Kidney (tissue), 14 donors: ENCODE measurements around the gene CHN2. TPM values are rescaled to one million over a fixed set of nuclear protein-coding genes. Genes with fewer than 3 reads are reported as not detected.

Source experiments
- DNase-seq, 5 donors: peaks; one replicate each; pipeline ENCODE4 v3.0.0-alpha.2; 2013 to 2020
- FAIRE-seq: peaks from 2 replicates; lab custom pipeline; 2012; peaks lifted over from hg19 to GRCh38; lab: Jason Lieb, UNC
- H3K27ac ChIP-seq, 2 donors: one replicate each; pipeline ENCODE4 v1.7.0; 2013; ENCODE audit warnings: low read depth in 2 of 2, low read length in 2 of 2, inconsistent platforms in 1 of 2
- H3K27me3 ChIP-seq: one replicate; pipeline ENCODE4 v1.7.1; 2013; ENCODE audit warnings: low read length, inconsistent platforms; ENCODE audit not compliant: control insufficient read depth, insufficient read depth
- H3K36me3 ChIP-seq, 3 donors: one replicate each; pipeline versions ENCODE4 v1.7.0 to v1.7.1; 2013; ENCODE audit warnings: low read length in 3 of 3, control low read depth in 1 of 3, inconsistent platforms in 1 of 3; ENCODE audit not compliant: insufficient read depth in 3 of 3, control insufficient read depth in 2 of 3
- H3K4me1 ChIP-seq, 3 donors: one replicate each; pipeline versions ENCODE4 v1.7.0 to v1.7.1; 2013; ENCODE audit warnings: low read length in 3 of 3, inconsistent platforms in 1 of 3, low read depth in 1 of 3; ENCODE audit not compliant: control insufficient read depth in 2 of 3, insufficient read depth in 2 of 3
- H3K4me3 ChIP-seq, 3 donors: one replicate each; pipeline versions ENCODE4 v1.7.0 to v1.8.1; 2013; ENCODE audit warnings: low read length in 3 of 3, control low read depth in 1 of 3, inconsistent platforms in 1 of 3
- H3K9ac ChIP-seq, 3 donors: one replicate each; pipeline versions ENCODE4 v1.7.0 to v1.7.1; 2013; ENCODE audit warnings: low read length in 3 of 3, control low read depth in 1 of 3, inconsistent platforms in 1 of 3
- H3K9me3 ChIP-seq, 3 donors: one replicate each; pipeline versions ENCODE4 v1.7.0 to v1.7.1; 2013; ENCODE audit warnings: low read length in 3 of 3, control low read depth in 1 of 3, inconsistent platforms in 1 of 3; ENCODE audit not compliant: control insufficient read depth in 2 of 3, insufficient read depth in 1 of 3
- CTCF ChIP-seq: IDR thresholded peaks from 3 replicates; pipeline ENCODE4 v1.5.1; 2012; ENCODE audit warnings: mild to moderate bottlenecking, moderate library complexity, borderline replicate concordance; ENCODE audit not compliant: insufficient read depth; ENCODE audit errors: extremely low read depth
- intact Hi-C: fragments of 100-400 bp; cut with DNase I; formaldehyde crosslinking; loops from one replicate; pipeline ENCODE4 v1.11.1; 2022
- polyA plus RNA-seq: library from polyadenylated mRNA; stranded (reverse); fragments of 350-450 nt; fragmentation: Illumina TruSeq; extraction: RNeasy Lipid Tissue Mini Kit (QIAGEN cat#74804); gene quantifications from one replicate; pipeline ENCODE4 v1.2.3, GENCODE V29; 2014; ENCODE audit warnings: low read depth, low replicate concordance; ENCODE audit not compliant: insufficient read depth
- total RNA-seq: library from RNA; stranded (reverse); fragmentation: NEBNext Ultra II Directional; extraction: Animal tissue kit (Norgen Biotek cat#: 25700); gene quantifications from one replicate; pipeline ENCODE4 v1.2.1, GENCODE V29; 2021
- donor health status: control.
- donor health status: control.
- donor health status: control.
- donor health status: control.
- donor health status: control.
- donor health status: DM: yes; HTN: yes; CAD: no.
- donor health status: Normal renal cell carcinoma (clear cell type).

CHN2 gene
- total and polyA plus RNA-seq, 2 donors from 2014 or later: 7.4 to 22.5 TPM

GRCh38 chr7:29278337-29279069, 83.9 kb downstream of the CHN2 start:
- Histone ChIP-seq H3K27me3 (no peaks in the 10 kb centered on the region), H3K27ac (no peak overlapping the region), H3K9ac (no peak overlapping the region), H3K36me3 (no peaks in the 10 kb centered on the region), H3K9me3 (no peaks in the 10 kb centered on the region), H3K4me3 (no peak overlapping the region), H3K4me1 (peaks cover 3 to 20% (median 14%) of the 10 kb centered on the region in 3 donors)
- DNase-seq (no peak), FAIRE-seq (no peak)
- no peak for TF ChIP-seq CTCF
- intact Hi-C loops: no loop called here

GRCh38 chr7:29281782-29282541, 87.4 kb downstream of the CHN2 start:
- H3K27ac ChIP-seq: no peak overlapping the region
- H3K4me3 ChIP-seq: no peak overlapping the region
- intact Hi-C loops: no loop called here
- FAIRE-seq (no peak), DNase-seq (peak in 4 of 5 donors; percentile 70 to 85 (median 78))
- H3K9ac ChIP-seq: no peak overlapping the region
- peaks cover 0 to 8% (median 8%) of the 10 kb centered on the region in 3 donors for H3K4me1 ChIP-seq
- H3K27me3 ChIP-seq: no peaks in the 10 kb centered on the region
- H3K36me3 ChIP-seq: no peaks in the 10 kb centered on the region
- H3K9me3 ChIP-seq: no peaks in the 10 kb centered on the region
- TF ChIP-seq CTCF: no peak

- no peak for TF ChIP-seq CTCF
- H3K27ac ChIP-seq: no peak overlapping the region
- no peak overlapping the region for H3K9ac ChIP-seq
- intact Hi-C loops: no loop called here
- peaks cover 0 to 2% (median under 1%) of the 10 kb centered on the region in 3 donors for H3K4me1 ChIP-seq
- no peaks in the 10 kb centered on the region for H3K9me3 ChIP-seq
- no peak overlapping the region for H3K4me3 ChIP-seq
- no peak for DNase-seq
- no peak for FAIRE-seq
- H3K36me3 ChIP-seq: no peaks in the 10 kb centered on the region
- no peaks in the 10 kb centered on the region for H3K27me3 ChIP-seq
Observed at GRCh38 chr7:29282819-29283414, 88.3 kb downstream of the CHN2 start.
